HG03280 (cell line): ENCODE data around the gene CYP3A4.
"Not testable (repeated sequence)": the region's sequence is repeated elsewhere in the genome, so short reads cannot be mapped to it uniquely, and the experiment has no call there.

ENCODE experiments used
- ATAC-seq: cut with Tn5 transposase; IDR thresholded peaks from one replicate; pipeline ENCODE4 v1.9.1; 2021; ENCODE audit warnings: mild to moderate bottlenecking, moderate library complexity; ENCODE audit not compliant: unreplicated experiment

Gene CYP3A4

DNA sequence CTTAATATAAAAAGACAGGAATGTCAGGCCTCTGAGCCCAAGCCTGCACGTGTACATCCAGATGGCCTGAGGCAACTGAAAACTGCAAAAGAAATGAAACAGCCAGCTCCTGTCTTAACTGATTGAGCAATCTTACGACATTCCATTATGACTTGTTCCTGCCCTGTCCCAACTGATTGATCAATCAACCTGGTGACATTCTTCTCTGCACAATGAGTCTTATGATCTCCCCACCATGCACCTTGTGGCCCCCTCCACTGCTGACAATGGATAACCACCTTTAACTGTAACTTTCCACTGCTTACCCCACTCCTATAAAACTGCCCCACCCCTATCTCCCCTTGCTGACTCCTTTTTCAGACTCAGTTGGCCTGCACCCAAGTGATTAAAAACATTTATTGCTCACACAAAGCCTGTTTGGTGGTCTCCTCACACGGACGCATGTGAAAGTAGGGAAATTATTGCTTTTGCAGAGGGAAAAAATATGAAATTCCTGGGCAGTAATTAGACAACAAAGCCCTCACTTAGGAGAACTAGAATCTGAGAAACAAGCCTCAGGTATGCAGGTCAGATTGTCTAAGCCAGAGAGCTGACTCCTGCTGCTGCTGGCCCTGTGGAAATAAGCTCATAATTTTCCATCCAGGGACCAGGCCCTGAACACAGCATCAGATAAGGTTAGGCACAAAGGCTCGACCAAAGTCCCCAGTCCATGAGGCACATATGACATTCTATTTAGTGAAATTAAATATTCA is 54.3 kb downstream of the CYP3A4 start:
- no peak for ATAC-seq

- no peak for ATAC-seq
Observed at GRCh38 chr7:99728615-99729014, 55.4 kb downstream of the CYP3A4 start.

GRCh38 chr7:99723201-99723600 is 60.8 kb downstream of the CYP3A4 start:
- ATAC-seq: not testable (repeated sequence)

DNA sequence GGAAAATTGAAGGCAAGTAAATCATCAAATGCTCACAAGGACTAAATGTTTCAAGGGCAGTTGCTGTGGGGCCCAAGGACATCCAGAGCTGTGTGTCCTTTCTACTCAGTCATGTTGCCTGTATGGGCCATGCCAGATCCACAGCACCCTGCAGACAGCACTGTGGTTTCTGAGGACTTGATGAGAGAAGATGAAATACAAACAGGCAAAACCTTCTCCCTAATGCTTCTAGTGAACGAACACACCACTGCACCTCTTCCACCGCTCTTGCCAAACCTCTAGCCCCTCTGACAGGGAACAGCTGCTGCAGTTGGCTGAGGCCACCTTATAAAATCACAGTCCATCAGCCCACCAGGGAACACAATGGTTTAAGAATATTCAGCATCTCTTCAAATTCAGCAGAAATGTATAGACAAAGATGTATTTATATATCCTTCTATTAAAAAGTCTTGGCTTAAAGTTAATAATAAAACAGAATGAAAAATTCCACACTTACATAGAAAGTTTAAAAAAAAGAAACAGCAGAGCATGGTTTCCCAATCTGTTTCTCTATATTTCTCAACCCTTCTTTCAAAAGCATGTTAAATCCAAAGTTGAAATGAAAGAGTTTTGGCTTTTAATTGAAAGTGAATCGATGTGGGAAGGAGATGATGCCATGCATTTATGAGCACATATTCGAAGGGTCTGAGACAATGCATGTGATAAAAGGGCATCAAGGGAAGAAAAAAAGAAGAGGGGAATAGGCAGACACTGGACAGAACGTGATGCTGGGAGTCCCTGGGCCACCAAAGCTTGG is 63.0 kb downstream of the CYP3A4 start:
- no peak for ATAC-seq

DNA sequence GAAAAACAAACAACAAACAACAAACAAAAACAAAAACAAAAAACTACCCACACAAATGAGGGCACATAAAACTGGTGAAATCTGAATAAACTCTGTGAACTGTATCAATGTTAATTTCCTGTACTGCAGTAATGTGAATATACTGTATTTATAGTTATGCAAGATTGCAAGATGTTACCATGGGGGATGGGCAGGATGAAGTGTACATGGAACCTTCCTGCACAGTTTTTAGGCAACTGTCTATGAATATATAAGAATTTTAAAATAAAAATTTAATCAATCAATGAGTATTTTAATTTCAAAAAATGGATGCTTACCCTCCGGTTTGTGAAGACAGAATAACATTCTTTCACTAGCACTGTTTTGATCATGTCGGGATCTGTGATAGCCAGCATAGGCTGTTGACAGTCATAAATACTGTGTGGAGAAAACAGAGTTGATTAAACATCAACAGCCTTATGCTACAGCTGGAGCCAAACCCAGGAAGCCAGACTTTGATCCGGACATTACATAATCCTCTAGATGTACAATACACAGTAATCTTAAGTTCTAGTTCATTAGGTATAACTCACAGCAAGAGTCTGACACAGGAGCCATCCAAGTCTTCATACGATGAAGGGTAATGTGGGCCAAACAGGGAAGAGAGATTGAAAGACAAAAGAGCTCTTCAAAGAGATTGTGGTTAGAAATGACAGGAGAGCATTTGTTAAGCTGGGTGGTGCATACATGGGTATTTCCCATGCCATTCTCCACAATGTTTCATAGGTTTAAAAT is 63.8 kb downstream of the CYP3A4 start:
- ATAC-seq: no peak

DNA sequence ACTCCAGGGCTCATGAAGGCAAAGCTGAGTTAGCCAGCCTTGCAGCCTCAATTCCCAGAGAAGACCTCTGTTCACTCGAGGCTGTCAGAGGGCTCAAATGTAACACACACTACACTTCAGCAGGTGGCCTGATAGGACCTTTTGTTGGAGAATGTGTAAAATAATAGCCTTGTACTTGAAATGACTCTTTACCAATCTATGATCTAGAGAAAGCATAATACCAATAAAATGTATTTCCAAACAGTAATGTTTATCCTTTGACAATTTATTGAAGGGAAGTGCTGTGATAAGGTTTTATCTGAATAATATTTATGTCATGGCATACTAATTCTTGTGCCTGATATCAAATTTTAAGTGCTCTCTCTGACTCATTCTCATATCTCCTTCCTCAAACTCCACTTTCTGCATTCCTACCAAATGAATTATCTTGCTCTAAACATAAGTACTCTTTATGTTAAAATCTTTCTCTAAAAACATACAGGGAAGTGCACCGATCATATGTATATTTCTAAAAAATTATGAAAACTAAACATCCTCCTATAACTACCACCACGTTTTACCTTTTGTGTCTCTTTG is 69.9 kb downstream of the CYP3A4 start:
- ATAC-seq: no peak

- no peak for ATAC-seq
Observed at GRCh38 chr7:99709838-99710578, 74.0 kb downstream of the CYP3A4 start.

DNA sequence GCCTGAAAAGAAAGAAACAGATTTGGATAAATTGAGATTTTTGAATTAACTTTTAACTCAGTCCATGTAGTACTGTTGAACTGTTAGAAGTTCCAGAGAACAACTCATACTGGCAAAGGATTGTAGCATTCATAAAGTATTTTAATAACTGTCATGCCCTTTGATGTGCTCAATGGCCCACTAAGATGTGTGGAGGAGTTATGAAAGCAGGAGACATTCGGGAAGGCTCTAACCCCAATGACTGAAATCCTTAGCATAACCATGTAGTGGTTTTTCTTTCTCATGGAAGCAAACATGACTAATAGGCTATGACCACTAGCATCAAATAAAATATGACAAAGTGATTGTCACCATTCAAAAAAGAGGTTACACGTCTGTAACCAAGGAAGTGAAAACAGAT is 74.7 kb downstream of the CYP3A4 start:
- ATAC-seq: no peak

- ATAC-seq: no peak
Observed at GRCh38 chr7:99707096-99707495, 76.9 kb downstream of the CYP3A4 start.
